Measurements from ENCODE around the gene PAGE3.

DNA sequence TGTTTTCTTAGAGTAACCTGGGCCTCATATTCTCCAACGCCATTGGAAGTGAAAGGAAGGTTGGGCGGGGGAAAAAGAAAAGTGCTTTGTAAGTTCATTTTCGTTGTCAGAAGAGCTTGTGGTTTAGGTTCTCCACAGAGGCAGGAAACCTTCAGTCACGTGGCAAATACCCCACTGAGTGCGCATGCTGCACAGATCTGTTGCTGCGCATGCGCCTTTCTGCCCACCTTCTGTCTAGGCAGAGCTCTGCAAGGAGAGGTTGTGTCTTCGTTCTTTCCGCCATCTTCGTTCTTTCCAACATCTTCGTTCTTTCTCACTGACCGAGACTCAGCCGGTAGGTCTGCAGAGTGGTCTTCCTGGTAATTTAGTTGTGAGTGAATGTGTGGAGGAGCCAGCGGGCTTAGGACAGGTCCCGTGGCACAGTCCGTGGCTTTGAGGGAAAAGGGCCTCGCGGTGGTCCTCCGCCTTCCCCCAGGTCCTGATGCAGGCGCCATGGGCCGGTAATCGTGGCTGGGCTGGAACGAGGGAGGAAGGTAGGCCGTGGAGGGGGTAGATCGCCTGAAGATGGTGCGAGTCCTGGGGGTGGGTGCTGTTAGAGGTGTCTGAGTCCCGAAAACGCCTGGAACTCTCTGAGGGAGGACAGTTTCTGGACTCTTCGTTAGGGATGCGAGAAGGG, 44.5 kb downstream of the PAGE3 start, which contains the start of gene PAGE5:
- TF ChIP-seq REST (IDR thresholded peaks at IDR 0.05; ENCODE audit: borderline replicate concordance): no peak
- no peak for TF ChIP-seq MXI1 (conservative IDR thresholded peaks at IDR 0.05; ENCODE audit: poor library complexity, severe bottlenecking)
